Right hindlimb (tissue), 1 donor: ENCODE data around the gene ARSA.
A peak's percentile ranks its signal among the peaks of the same experiment; 100 is the strongest.

ENCODE experiments used
- DNase-seq: peaks from one replicate; pipeline ENCODE4 v3.0.0-alpha.2; 2018

ARSA gene

GRCh38 chr22:50602338-50602700 lies 25.6 kb downstream of the ARSA start:
- no peak for DNase-seq

DNA sequence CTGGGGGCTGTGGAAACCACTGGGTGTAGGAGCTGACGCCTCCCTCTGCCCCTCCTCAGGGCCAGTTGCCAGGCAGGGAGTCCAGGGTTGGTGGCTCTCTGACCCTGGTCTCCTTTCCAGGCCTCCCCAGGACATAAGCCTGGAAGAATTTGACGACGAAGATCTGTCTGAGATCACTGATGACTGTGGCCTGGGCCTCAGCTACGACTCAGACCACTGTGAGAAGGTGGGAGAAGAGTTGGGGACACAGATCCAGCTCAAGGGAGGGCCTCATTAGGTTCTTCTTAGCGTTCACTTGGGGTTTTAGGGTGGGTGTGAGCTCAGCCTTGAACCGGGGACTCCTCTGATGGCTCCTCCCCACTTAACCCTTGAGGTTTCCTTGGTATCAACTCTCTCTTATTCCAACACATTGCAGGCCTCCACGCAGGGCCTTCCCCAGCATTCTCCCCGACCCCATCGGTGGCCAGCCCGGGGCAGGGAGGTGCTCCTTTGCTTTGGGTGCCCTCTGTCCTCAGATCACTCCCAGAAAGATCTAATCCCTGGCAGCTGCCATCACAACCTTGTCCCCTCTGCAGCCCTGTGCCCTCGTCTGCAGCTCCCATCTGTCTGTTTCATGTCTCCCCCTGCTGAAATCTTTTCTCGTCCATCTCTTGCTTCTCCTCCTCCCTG lies 26.1 kb downstream of the ARSA start:
- no peak for DNase-seq

- no peak for DNase-seq
Measured at GRCh38 chr22:50600967-50601668, 26.8 kb downstream of the ARSA start.

- no peak for DNase-seq
Measured at GRCh38 chr22:50600538-50600937, 27.4 kb downstream of the ARSA start, which contains the start of gene MAPK8IP2. Gene MAPK8IP2 (plus strand): TSS chr22:50600793. CDS start chr22:50600819, 26 bp downstream.

- peak; percentile 74 for DNase-seq
Measured at GRCh38 chr22:50599816-50600455, 28.0 kb downstream of the ARSA start.

- DNase-seq: no peak
Measured at GRCh38 chr22:50597097-50597496, 30.9 kb downstream of the ARSA start.

GRCh38 chr22:50595189-50595588 lies 32.8 kb downstream of the ARSA start:
- no peak for DNase-seq

- DNase-seq: no peak
Measured at GRCh38 chr22:50587407-50587806, 40.5 kb downstream of the ARSA start.

- no peak for DNase-seq
Measured at GRCh38 chr22:50586416-50586815, 41.5 kb downstream of the ARSA start.

DNA sequence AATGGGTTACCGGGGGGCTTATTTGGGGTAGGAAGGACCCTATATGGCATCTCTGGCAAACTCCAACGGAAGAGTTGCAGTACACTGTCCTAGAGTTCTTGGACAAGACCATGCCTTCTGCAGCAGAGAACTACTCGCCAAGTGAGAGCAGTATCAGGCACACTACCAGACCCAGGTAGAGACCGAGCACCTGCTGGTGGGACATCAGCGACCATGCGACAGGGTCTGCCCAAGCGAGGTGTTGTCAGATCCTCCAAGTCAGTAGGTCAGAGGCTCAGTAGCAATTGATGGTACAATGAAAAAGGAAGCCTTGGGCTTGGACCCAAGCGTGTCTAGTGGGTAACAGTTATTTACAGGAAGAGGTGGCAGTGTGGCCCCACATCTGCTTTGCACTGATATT lies 42.2 kb downstream of the ARSA start:
- DNase-seq: no peak

DNA sequence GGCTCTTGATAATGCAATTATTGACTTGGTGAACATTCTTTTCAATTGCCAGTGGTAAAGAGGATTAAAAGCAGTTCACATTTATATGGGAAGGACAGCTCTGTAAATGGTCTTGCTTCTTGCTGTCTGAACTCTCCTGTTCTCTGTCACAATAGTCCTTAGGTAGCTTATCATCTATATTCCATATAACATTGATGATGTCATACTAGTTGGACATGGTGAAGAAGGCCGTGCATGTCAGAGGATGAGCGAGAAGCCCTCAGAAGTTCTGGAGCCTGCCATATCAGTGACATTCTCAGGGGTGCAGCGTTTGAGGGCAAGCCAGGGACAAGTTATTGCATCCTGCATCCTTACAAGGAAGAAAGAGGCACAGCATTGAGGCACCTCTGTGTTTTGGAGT lies 42.7 kb downstream of the ARSA start:
- DNase-seq: no peak

GRCh38 chr22:50584106-50585096 lies 43.6 kb downstream of the ARSA start:
- no peak for DNase-seq

DNA sequence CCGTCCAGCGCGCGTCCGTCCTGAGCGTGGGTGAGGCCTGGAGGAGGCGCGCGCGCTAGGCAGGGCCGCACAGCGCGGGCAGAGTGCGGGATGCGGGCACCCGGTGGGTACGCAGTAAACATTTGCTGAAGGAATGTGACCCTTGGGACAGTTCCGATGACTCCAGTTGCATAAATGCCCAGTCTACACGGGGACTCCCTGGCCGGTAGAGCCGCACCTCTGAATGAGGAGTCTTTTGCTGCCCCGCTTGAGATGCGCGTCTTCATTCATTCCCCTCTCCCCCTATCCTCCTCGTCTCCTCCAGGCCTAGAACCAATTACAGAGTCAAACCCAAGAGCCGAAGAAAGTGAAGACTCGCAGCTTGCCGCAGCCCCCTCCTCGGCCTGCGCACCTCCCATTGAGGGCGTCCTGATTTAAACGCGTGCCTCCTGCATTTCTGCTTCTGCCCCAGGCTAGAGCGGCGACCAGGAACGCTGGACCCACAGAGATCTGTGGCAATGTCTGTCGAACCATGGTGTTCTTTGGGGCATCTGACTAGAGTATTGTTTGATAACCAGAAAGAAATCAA lies 44.6 kb downstream of the ARSA start:
- no peak for DNase-seq

DNA sequence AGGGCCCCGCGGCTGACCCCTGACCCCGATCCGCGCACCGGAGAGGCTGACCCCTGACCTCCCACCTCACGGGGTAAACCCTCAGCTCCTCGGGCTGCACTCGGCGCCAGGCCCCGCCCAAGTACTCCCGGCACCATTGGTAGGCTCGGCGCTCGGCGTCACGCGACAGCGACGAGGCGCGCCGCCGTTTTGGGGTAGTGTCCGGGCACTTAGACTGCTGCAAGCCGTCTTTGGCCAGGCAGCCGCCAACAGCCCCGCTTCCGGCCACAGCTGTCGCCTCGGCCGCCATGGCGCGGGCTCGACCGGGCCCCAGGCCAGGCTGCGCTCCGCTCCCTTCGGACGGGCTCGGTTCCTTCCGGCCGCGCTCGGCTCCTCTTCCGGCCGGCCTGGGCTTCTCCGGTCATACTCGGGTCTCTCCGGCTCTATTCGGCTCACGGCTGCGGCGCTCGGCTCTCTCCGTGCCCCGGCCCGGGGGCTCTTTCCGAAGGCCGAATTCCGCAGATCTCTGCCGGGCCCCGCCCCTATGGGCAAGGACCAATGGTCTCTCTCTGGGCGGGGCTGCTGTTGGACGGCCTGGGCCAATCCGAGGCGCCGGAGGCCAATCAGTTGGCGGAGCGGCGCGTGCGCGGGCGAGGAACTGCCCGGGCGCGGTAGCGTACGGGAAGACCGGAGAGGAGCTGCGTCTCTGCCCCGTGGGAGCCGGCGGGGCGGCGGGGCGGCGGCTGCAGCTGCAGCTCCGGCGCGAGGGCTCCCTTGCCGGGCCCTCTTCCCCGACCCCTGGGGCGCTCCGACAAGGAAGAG lies 45.3 kb downstream of the ARSA start, which contains the start of gene CHKB:
Gene CHKB (minus strand): TSS at position 357 of the 801 bp plus-strand sequence. CDS start 68 bp downstream, at position 289.
- peak; percentile 99 for DNase-seq

DNA sequence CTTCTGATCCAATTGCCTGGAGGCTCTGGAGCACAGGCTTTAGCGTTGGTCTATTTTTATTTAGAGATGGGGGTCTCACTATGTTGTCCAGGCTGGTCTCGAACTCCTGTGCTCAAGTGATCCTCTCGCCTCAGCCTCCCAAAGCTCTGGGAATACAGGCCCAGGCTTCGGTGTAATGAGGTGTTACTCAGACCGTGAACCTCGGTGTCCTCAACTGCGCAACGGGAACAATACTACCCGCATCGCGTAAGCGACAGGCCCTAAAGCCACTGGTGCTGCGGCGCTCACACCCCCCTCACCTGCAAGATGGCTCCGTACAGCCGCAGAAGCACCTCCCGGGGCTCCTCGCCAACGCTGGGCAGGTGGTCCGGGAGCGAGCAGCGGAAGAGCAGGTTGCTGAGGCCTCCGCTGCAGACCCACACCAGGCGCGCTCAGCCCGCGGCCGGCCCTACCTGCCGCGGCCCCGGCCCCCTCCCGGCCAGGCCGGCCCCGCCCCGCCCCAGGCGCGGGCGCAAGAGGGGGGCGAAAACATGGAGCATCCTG lies 45.9 kb downstream of the ARSA start:
- no peak for DNase-seq

GRCh38 chr22:50581031-50581949 lies 46.7 kb downstream of the ARSA start:
- DNase-seq: no peak

DNA sequence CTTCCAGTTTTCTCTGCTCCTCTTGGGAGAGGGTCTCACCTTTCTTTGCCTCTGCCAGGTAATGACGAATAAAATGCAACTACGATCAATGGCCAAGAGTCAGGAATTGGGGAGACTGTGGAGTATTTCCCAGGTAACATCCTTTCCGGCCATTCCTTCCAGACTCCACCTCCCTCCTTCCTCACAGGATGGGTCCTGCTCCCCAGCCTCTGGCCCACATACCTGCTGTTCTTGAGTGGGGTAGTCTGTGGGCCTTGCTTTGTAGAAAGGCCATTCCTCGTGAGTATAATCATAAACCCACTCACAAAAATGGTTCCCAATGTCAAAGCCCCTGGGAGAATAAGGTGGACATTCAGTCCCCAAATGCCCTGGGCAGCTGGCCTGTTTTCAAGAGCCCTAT lies 48.2 kb downstream of the ARSA start:
- DNase-seq: no peak

- no peak for DNase-seq
Measured at GRCh38 chr22:50578776-50579310, 49.1 kb downstream of the ARSA start.

GRCh38 chr22:50577987-50578775 lies 49.8 kb downstream of the ARSA start, which contains the start of gene CPT1B:
Gene CPT1B (minus strand): TSS chr22:50578427. CDS start chr22:50577915, 512 bp downstream.
- no peak for DNase-seq
